Left colon (tissue), 2 donors: Measurements from ENCODE around the gene INSIG2. TPM values are rescaled to one million over a fixed set of nuclear protein-coding genes. Genes with fewer than 3 reads are reported as not detected.

ENCODE experiments used
- ATAC-seq: fragments of 200-7000 bp; cut with Tn5 transposase; one replicate; pipeline ENCODE4 v1.9.1; 2020; ENCODE audit warnings: mild to moderate bottlenecking, moderate library complexity
- DNase-seq, 2 donors: peaks; one replicate each; pipeline ENCODE4 v3.0.0-alpha.2; 2020
- intact Hi-C, 2 donors: fragments of 100-400 bp; cut with DNase I in 1 of 2; cut with micrococcal nuclease in 1 of 2; formaldehyde crosslinking; loops; one replicate each; pipeline versions ENCODE4 v1.11.2 to v1.14.0; 2022; cut with DNase I, micrococcal nuclease
- total RNA-seq, 2 donors: library from RNA; stranded (reverse); fragmentation: NEBNext Ultra II Directional; extraction: Animal tissue kit (Norgen Biotek cat#: 25700); gene quantifications; one replicate each; pipeline ENCODE4 v1.2.1, GENCODE V29; 2021
- donor health status: DM: no; HTN: no; CAD: no.
- donor health status: DM: yes; HTN: yes; CAD: no.

The INSIG2 gene
- total RNA-seq, 2 donors from 2014 or later = 12.7 to 20.6 TPM

- no peak for DNase-seq
- ATAC-seq = no peak
- intact Hi-C loops = no loop called here
Measured at GRCh38 chr2:118153433-118153832, 65.2 kb downstream of the INSIG2 start.

- DNase-seq (no peak), ATAC-seq (no peak)
- intact Hi-C loops = no loop called here
Measured at GRCh38 chr2:118154176-118154575, 65.9 kb downstream of the INSIG2 start.

Other genes with a start within 250 kb of the INSIG2 start
- gene CCDC93, start 74.4 kb upstream of the INSIG2 start, total RNA-seq = 10 to 100 TPM; 41.7 to 44.3 TPM